ENCODE results near the gene TLR9.
A peak's percentile ranks its signal among the peaks of the same experiment; 100 is the strongest.

The TLR9 gene

GRCh38 chr3:52220380-52221026 is 4.9 kb downstream of the TLR9 start:
- DNase-seq (ENCODE audit: low spot score) (peak; percentile 78), ATAC-seq (ENCODE audit: low read depth) (peak; percentile 40)
- no peak overlapping the region for H3K27ac ChIP-seq (ENCODE audit: poor library complexity, severe bottlenecking)
- peak; percentile 87 for TF ChIP-seq CTCF (IDR thresholded peaks at IDR 0.05; ENCODE audit: poor library complexity, severe bottlenecking)
- no peaks in the 10 kb centered on the region for H3K36me3 ChIP-seq (ENCODE audit: low read depth)
- H3K27me3 ChIP-seq (ENCODE audit: insufficient read depth, poor library complexity, severe bottlenecking), result no peaks in the 10 kb centered on the region
- no peaks in the 10 kb centered on the region for H3K9me3 ChIP-seq (ENCODE audit: severe bottlenecking)
- no peak overlapping the region for H3K4me3 ChIP-seq (ENCODE audit: severe bottlenecking)
- H3K4me1 ChIP-seq (ENCODE audit: insufficient read depth, poor library complexity, severe bottlenecking), result peaks cover 18% of the 10 kb centered on the region

- peaks cover 18% of the 10 kb centered on the region for H3K4me1 ChIP-seq (ENCODE audit: insufficient read depth, poor library complexity, severe bottlenecking)
- DNase-seq (ENCODE audit: low spot score) (no peak), ATAC-seq (ENCODE audit: low read depth) (no peak)
- H3K4me3 ChIP-seq (ENCODE audit: severe bottlenecking), result no peak overlapping the region
- TF ChIP-seq CTCF (IDR thresholded peaks at IDR 0.05; ENCODE audit: poor library complexity, severe bottlenecking), result no peak
- peak overlapping the region; percentile 93 for H3K27ac ChIP-seq (ENCODE audit: poor library complexity, severe bottlenecking)
- no peaks in the 10 kb centered on the region for H3K27me3 ChIP-seq (ENCODE audit: insufficient read depth, poor library complexity, severe bottlenecking)
- H3K9me3 ChIP-seq (ENCODE audit: severe bottlenecking), result no peaks in the 10 kb centered on the region
- H3K36me3 ChIP-seq (ENCODE audit: low read depth), result peaks cover 4% of the 10 kb centered on the region
Measured at GRCh38 chr3:52218937-52219650, 6.4 kb downstream of the TLR9 start.

DNA sequence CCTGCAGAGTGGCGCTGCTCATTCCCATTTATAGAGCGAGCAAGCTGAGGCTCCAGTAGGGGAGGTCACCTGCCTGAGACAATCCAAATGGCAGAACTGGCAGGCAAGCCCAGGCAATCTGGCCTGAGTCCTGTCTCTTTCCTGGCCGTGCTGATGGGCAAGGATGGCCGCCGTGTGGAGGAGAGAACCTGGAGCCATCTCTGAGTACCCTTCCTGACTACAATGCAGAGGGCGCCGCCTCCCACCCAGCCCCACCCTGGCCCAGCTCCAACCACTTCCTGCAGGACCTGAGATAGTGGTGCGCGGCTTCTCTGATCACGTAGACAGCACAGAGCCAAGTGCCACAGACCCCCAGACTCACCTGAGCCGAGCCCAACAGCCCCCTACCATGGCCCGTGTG is 7.0 kb downstream of the TLR9 start:
- DNase-seq (ENCODE audit: low spot score), result no peak
- H3K27me3 ChIP-seq (ENCODE audit: insufficient read depth, poor library complexity, severe bottlenecking), result no peaks in the 10 kb centered on the region
- H3K4me3 ChIP-seq (ENCODE audit: severe bottlenecking), result no peak overlapping the region
- peaks cover 18% of the 10 kb centered on the region for H3K4me1 ChIP-seq (ENCODE audit: insufficient read depth, poor library complexity, severe bottlenecking)
- H3K9me3 ChIP-seq (ENCODE audit: severe bottlenecking), result no peaks in the 10 kb centered on the region
- no peak for ATAC-seq (ENCODE audit: low read depth)
- H3K36me3 ChIP-seq (ENCODE audit: low read depth), result peaks cover 11% of the 10 kb centered on the region
- peak overlapping the region; percentile 93 for H3K27ac ChIP-seq (ENCODE audit: poor library complexity, severe bottlenecking)
- no peak for TF ChIP-seq CTCF (IDR thresholded peaks at IDR 0.05; ENCODE audit: poor library complexity, severe bottlenecking)

DNA sequence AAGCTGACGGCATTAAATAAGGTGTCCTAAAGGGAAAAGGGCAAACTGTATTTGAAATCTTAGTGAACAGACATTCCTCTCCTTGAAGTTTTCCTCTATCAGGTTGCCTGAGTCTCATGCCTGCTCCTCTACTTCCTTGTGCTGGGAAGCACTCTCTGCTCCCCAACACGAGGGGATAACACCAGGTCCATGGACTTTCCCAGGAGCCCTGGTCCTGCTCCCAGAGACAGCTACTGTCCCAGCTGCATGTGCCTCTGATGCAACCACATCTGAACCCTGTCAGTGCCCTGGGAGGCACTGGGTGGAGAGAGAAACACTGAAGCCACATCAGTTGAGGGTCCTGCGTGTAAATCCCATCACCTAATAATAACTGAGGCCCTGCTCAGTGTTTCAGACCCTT is 7.4 kb downstream of the TLR9 start:
- no peak for TF ChIP-seq CTCF (IDR thresholded peaks at IDR 0.05; ENCODE audit: poor library complexity, severe bottlenecking)
- H3K27ac ChIP-seq (ENCODE audit: poor library complexity, severe bottlenecking), result peak overlapping the region; percentile 93
- peaks cover 15% of the 10 kb centered on the region for H3K36me3 ChIP-seq (ENCODE audit: low read depth)
- peaks cover 18% of the 10 kb centered on the region for H3K4me1 ChIP-seq (ENCODE audit: insufficient read depth, poor library complexity, severe bottlenecking)
- no peak overlapping the region for H3K4me3 ChIP-seq (ENCODE audit: severe bottlenecking)
- H3K27me3 ChIP-seq (ENCODE audit: insufficient read depth, poor library complexity, severe bottlenecking), result no peaks in the 10 kb centered on the region
- H3K9me3 ChIP-seq (ENCODE audit: severe bottlenecking), result no peaks in the 10 kb centered on the region
- ATAC-seq (ENCODE audit: low read depth) (no peak), DNase-seq (ENCODE audit: low spot score) (no peak)

DNA sequence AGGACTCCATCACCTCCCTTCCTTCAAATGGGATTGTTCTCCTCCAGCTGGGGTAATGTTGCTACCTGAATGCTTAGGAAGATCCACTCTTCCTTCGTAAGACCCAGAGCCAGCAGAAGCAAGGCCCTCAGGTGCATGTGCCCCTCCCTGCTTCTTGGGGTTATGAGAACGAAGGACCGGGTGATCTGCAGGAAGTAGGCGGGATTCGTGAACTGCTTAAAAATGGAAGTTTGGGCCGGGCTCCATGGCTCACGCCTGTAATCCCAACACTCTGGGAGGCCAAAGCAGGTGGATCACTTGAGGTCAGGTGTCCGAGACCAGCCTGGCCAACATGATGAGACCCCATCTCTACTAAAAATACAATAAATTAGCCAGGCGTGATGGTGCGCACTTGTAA is 8.0 kb downstream of the TLR9 start:
- H3K27ac ChIP-seq (ENCODE audit: poor library complexity, severe bottlenecking), result peak overlapping the region; percentile 93
- H3K36me3 ChIP-seq (ENCODE audit: low read depth), result peaks cover 21% of the 10 kb centered on the region
- no peaks in the 10 kb centered on the region for H3K9me3 ChIP-seq (ENCODE audit: severe bottlenecking)
- no peak for DNase-seq (ENCODE audit: low spot score)
- H3K4me1 ChIP-seq (ENCODE audit: insufficient read depth, poor library complexity, severe bottlenecking), result peaks cover 18% of the 10 kb centered on the region
- H3K27me3 ChIP-seq (ENCODE audit: insufficient read depth, poor library complexity, severe bottlenecking), result no peaks in the 10 kb centered on the region
- peak; percentile 44 for ATAC-seq (ENCODE audit: low read depth)
- no peak overlapping the region for H3K4me3 ChIP-seq (ENCODE audit: severe bottlenecking)
- TF ChIP-seq CTCF (IDR thresholded peaks at IDR 0.05; ENCODE audit: poor library complexity, severe bottlenecking), result no peak
